Activated T-cell treated with anti-CD3 and anti-CD28 coated beads, Interleukin-2, amount 50 U/mL, for 72 hours (primary cell): ENCODE measurements around the gene ZSCAN21. TPM values are rescaled to one million over a fixed set of nuclear protein-coding genes. Genes with fewer than 3 reads are reported as not detected.
A peak's percentile ranks its signal among the peaks of the same experiment; 100 is the strongest.

ENCODE experiments used
- ATAC-seq, 2 donors: fragments of 150-1000 bp; cut with Tn5 transposase; replicated peaks in 1 of 2; 2 replicates each; pipeline ENCODE4 v1.10.0; 2021; ENCODE audit warnings: moderate library complexity in 2 of 2, mild to moderate bottlenecking in 1 of 2
- DNase-seq, 2 donors: peaks; one replicate each; pipeline ENCODE4 v3.0.0; 2021 to 2022; ENCODE audit warnings: mixed read lengths in 1 of 2
- H3K27ac Mint-ChIP-seq: one replicate; pipeline ENCODE4 v1.8.0; 2022; ENCODE audit warnings: mild to moderate bottlenecking, moderate library complexity, mixed read lengths
- H3K27me3 Mint-ChIP-seq: one replicate; pipeline ENCODE4 v1.8.0; 2022; ENCODE audit warnings: low read depth, mixed read lengths
- H3K36me3 Mint-ChIP-seq, 2 donors: one replicate each; pipeline ENCODE4 v1.8.0; 2022; ENCODE audit warnings: mixed read lengths in 2 of 2, mild to moderate bottlenecking in 1 of 2; ENCODE audit not compliant: insufficient read depth in 2 of 2
- H3K4me1 Mint-ChIP-seq: one replicate; pipeline ENCODE4 v1.8.0; 2022; ENCODE audit warnings: low read depth, mixed read lengths
- H3K4me3 Mint-ChIP-seq, 2 donors: one replicate each; pipeline ENCODE4 v1.8.0; 2022; ENCODE audit warnings: mild to moderate bottlenecking in 2 of 2, mixed read lengths in 2 of 2, moderate library complexity in 2 of 2
- H3K9me3 Mint-ChIP-seq, 2 donors: one replicate each; pipeline ENCODE4 v1.8.0; 2022; ENCODE audit warnings: mixed read lengths in 2 of 2
- total RNA-seq, 2 donors: library from RNA; stranded (reverse); gene quantifications; one replicate each; pipeline ENCODE4 v1.2.3, GENCODE V29; 2022

Gene ZSCAN21
- total RNA-seq, 2 donors from 2014 or later = 8.4 to 12.4 TPM

DNA sequence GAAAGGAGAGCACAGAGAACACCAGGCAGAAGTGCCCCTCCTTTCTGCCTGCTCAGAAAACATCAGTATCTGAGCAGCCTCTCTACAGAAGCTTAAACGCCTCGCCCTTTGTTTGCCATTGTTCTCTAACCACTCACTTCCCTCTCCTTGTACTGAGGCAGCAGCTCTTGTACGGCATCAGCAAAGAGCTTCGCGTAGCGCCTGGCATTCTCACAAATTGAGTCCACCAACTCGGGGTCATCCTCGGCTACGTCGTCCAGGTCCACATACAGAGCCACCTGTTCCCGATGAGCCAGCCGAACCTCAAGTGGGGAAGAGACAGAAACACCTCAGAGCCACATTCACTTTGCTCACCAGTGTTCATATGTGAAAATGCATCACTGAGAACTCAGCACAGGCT, 49.9 kb downstream of the ZSCAN21 start:
- Mint-ChIP-seq H3K27ac (peak overlapping the region; percentile 93), H3K9me3 (no peaks in the 10 kb centered on the region), H3K4me3 (peak overlapping the region; percentile 94 to 99), H3K4me1 (peaks cover 61% of the 10 kb centered on the region), H3K36me3 (peaks cover 33 to 54% of the 10 kb centered on the region in 2 donors), H3K27me3 (no peaks in the 10 kb centered on the region)
- no peak for ATAC-seq
- no peak for DNase-seq

DNA sequence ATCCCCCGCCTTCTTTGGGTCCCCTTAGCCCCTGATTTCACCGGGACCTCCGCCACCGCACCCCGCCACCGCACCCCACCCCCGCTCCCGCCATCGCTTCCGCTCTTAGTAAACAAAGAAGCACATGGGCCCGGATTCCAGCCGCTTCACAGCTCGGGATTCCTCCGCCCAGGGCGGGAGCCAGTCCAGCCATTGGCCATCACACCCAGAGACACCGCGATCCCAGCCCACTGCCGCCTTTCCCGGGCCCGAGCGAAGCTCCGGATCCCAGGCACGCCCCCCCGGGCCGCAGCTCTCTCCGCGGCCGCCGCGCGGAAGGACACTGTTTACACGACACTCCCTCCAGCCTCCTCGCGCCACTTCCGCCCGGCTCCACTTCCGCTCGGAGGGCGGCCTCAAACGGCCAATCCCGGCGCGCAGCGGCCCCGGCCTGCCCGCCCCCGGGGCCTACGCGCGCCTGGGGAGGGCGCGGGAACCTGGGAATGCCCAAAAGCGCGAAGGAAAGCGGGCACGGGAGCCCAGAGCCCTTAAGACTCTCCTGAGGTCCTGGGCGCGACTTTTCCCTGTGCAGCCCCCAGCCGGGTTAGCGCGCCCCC, 50.9 kb downstream of the ZSCAN21 start:
- DNase-seq (peak; percentile 90 to 93), ATAC-seq (peak; percentile 80 to 81)
- Mint-ChIP-seq H3K4me1 (peaks cover 52% of the 10 kb centered on the region), H3K27me3 (no peaks in the 10 kb centered on the region), H3K9me3 (no peaks in the 10 kb centered on the region), H3K36me3 (peaks cover 33 to 46% of the 10 kb centered on the region in 2 donors), H3K4me3 (peak overlapping the region; percentile 94 to 99), H3K27ac (peak overlapping the region; percentile 93)

DNA sequence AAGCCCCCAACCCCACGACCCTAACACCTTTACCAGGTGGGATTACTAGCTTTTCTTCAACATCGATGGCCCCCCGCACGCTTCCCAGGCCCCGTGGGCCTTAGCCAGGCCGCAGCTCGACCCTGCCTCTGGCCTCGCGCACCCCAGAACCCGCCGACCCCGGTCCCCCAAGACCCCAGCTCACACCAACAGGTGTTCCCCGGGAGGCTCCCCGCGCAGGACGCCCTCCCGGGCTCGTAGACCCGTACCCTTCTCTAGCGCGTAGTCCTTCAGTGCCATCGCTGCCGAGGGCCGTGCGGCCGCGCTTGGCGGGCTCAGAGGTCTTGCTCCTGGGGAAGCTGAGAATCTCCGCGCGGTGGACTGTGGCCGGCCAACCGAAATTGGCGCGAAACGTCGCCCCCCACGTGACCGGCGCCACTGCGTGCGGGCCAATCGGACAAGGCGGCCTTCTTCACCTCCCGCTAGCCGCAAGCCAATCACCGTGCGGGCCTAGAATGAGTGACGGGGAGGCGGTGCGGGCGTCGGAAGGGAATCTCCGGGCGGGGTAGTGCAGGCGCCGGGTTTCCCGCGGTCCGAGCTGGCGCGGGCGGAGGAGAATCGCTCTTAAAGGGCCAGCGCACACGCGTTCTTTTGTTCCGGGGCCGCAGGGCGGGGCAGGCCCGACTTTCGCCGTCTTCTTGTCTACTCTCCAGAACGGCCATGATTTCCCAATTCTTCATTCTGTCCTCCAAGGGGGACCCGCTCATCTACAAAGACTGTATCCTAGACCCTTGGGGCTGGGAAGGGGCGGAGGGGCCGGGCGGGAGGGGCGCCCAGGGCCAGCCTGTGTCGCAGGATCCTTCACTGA, 51.7 kb downstream of the ZSCAN21 start, which contains the start of the genes AP4M1 and MCM7:
TSS of gene AP4M1 (plus strand) at position 628 of the 847 bp plus-strand sequence. CDS start at position 700, 72 bp downstream.
TSS of gene MCM7 (minus strand) at position 382 of the 847 bp plus-strand sequence. CDS start at position 279, 103 bp downstream.
- peaks cover 45% of the 10 kb centered on the region for H3K4me1 Mint-ChIP-seq
- peak within 1 kb of the TSS; percentile 98 for H3K27ac Mint-ChIP-seq
- peak within 1 kb of the TSS; percentile 94 to 99 for H3K4me3 Mint-ChIP-seq
- H3K36me3 Mint-ChIP-seq = peaks cover 33 to 44% of the 10 kb centered on the region in 2 donors
- DNase-seq (peak; percentile 98 to 99), ATAC-seq (peak; percentile 89 to 91)
- no peaks in the 10 kb centered on the region for H3K27me3 Mint-ChIP-seq
- no peaks in the 10 kb centered on the region for H3K9me3 Mint-ChIP-seq

DNA sequence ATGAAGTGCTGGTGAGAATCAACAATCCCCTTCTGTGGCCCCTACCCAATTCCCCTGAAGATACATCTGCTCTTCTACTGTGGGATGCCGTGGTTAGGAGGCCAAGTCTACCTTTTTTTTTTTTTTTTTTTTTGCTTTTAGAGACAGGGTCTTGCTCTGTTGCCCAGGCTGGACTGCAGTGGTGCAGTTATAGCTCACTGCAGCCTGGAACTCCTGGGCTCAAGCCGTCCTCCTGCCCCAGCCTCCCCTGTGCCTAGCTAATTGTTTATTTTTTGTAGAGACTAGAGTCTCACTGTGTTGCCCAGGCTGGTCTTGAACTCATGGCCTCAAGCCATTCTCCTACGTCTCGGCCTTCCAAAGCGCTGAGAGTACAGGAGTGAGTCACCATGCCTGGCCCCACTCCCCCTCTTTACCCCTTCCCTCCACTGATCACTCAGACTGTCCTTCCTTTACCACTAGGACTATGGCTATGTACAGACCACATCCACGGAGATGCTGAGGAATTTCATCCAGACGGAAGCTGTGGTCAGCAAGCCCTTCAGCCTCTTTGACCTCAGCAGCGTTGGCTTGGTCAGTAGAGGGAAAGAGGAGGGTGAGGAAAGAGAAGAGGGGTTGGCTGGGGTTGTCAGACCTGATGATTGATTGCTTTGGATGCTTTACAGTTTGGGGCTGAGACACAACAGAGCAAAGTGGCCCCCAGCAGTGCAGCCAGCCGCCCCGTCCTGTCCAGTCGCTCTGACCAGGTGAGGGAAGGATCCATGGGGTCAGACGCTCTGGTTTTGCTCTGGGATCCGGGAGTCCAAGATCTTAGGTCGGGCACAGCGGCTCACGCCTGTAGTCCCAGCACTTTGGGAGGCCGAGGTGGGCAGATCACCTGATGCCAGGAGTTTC, 53.6 kb downstream of the ZSCAN21 start:
- ATAC-seq = no peak
- DNase-seq = no peak
- peak overlapping the region; percentile 65 for H3K27ac Mint-ChIP-seq
- H3K27me3 Mint-ChIP-seq = no peaks in the 10 kb centered on the region
- H3K36me3 Mint-ChIP-seq = peaks cover 22 to 27% of the 10 kb centered on the region in 2 donors
- H3K4me1 Mint-ChIP-seq = peaks cover 32% of the 10 kb centered on the region
- H3K9me3 Mint-ChIP-seq = no peaks in the 10 kb centered on the region
- peak overlapping the region; percentile 77 to 94 for H3K4me3 Mint-ChIP-seq

DNA sequence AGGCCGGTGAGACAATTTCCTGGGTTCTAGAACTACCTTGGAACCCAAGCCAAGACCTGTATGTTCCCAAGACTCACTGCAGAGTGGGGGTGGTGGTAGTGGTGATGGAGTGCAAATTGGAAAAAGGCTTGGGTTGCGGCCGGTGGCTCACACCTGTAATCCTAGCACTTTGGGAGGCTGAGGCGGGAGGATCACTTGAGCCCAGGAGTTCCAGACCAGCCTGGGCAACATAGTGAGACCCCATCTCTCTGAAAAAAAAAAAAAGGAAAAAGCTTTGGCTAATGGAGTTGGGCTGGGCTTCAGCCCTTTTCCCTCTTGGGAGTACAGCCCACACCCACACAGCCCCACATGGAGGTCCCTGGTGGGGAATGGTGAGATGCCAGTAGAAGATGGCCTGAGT, 56.0 kb downstream of the ZSCAN21 start:
- no peak overlapping the region for H3K4me3 Mint-ChIP-seq
- DNase-seq = no peak
- peaks cover 7 to 10% of the 10 kb centered on the region in 2 donors for H3K36me3 Mint-ChIP-seq
- peaks cover 12% of the 10 kb centered on the region for H3K4me1 Mint-ChIP-seq
- H3K9me3 Mint-ChIP-seq = no peaks in the 10 kb centered on the region
- H3K27ac Mint-ChIP-seq = no peak overlapping the region
- no peak for ATAC-seq
- H3K27me3 Mint-ChIP-seq = no peaks in the 10 kb centered on the region

DNA sequence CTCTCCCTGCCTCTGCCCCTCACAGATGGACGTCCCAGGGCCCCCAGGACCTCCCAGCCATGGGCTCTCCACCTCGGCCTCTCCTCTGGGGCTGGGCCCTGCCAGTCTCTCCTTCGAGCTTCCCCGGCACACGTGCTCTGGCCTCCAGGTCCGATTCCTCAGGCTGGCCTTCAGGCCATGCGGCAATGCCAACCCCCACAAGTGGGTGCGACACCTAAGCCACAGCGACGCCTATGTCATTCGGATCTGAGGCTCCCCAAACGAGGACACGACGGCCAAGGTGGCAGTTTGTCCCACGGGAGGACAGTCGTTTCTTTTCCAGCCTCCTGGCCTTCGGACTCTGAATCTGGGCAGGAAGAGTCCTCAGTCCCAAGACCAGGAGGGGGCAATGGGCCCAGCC, 57.1 kb downstream of the ZSCAN21 start:
- ATAC-seq = no peak
- no peak overlapping the region for H3K4me3 Mint-ChIP-seq
- no peaks in the 10 kb centered on the region for H3K27me3 Mint-ChIP-seq
- H3K36me3 Mint-ChIP-seq = peaks cover 6 to 8% of the 10 kb centered on the region in 2 donors
- DNase-seq = no peak
- peaks cover 12% of the 10 kb centered on the region for H3K4me1 Mint-ChIP-seq
- no peak overlapping the region for H3K27ac Mint-ChIP-seq
- H3K9me3 Mint-ChIP-seq = no peaks in the 10 kb centered on the region

DNA sequence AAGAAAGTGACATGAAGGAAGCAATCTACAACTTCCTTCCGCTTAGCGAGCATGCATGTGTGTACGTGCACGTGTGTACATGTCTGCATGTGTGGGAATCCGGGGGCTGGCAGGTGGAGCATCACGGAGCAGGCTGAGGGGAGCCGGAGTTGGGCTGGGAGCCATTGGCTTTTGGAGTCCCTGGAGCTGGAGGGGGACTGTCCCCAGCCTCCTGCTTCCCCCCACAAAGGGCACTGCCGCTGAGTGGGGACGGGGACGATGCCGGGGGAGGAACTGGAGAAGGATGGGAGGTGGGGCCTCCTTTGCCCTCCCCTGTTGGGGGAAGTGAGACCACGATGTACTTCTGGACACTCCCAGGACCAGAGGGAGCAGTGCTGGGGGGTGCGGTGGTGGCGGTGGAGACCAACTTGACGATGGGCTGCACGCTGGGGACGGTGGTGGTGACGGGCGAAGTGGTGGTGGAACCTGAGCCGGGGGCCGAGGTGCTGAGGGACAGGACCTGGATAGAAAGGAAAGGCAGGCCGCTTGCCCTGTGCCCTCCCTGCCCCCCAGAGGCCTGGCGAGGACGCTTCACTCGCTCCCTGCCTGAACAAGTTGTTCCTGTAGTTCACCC, 57.7 kb downstream of the ZSCAN21 start:
- ATAC-seq (no peak), DNase-seq (no peak)
- Mint-ChIP-seq H3K4me3 (no peak overlapping the region), H3K9me3 (no peaks in the 10 kb centered on the region), H3K27me3 (no peaks in the 10 kb centered on the region), H3K4me1 (peaks cover 11% of the 10 kb centered on the region), H3K27ac (no peak overlapping the region), H3K36me3 (peaks cover 6 to 8% of the 10 kb centered on the region in 2 donors)

DNA sequence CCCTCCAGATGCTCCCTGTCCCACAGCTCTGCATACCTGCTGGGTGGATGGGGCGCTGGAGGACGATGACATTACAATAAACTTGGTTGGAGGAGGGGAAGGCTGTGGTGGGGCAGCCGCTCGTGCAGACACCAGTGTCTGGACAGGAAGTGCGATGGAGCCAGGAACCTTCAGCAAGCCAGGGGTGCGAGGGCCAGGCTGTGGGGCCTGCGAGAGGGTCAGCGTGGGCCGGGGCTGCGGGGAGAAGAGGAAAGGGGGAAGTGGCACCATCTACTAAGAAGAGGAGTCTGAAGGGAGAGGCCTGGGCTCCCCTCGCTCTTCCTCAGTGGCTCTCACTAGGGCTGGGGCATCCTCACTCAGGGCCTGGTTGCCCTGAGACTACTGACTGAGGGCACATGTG, 58.3 kb downstream of the ZSCAN21 start:
- Mint-ChIP-seq H3K4me3 (no peak overlapping the region), H3K27ac (no peak overlapping the region), H3K36me3 (peaks cover 8 to 11% of the 10 kb centered on the region in 2 donors), H3K9me3 (no peaks in the 10 kb centered on the region), H3K4me1 (peaks cover 4% of the 10 kb centered on the region), H3K27me3 (no peaks in the 10 kb centered on the region)
- DNase-seq (no peak), ATAC-seq (no peak)

DNA sequence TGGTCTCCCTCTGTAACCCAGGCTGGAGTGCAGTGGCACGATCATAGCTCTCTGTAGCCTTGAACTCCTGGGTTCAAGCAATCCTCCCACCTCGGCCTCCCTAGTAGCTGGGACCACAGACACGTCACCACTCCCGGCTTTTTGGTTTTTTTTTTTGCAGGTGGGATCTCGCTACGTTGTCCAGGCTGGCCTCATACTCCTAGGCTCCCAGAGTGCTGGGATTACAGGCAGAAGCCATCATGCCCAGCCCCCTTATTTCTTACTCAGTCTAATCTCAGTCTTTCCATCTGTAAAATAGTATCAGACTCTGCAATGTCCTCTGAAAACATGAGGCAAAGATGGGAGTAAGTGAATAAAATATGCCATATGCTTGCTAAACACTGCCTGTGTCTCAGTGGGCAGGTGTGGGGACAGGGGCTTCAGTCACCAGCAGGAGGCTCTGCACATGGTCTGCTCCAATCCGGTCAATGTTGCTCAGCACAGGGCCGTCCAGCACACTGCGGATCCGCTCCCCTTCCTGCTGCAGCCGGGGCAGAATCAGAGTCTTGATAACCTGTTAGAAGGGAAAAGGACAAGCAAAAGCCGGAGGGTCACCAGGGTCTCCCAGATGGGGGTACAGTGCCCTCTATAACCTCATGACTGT, 60.1 kb downstream of the ZSCAN21 start:
- no peak for DNase-seq
- Mint-ChIP-seq H3K27ac (no peak overlapping the region), H3K4me3 (no peak overlapping the region), H3K4me1 (no peaks in the 10 kb centered on the region), H3K27me3 (no peaks in the 10 kb centered on the region), H3K9me3 (no peaks in the 10 kb centered on the region), H3K36me3 (peaks cover 6 to 11% of the 10 kb centered on the region in 2 donors)
- no peak for ATAC-seq

DNA sequence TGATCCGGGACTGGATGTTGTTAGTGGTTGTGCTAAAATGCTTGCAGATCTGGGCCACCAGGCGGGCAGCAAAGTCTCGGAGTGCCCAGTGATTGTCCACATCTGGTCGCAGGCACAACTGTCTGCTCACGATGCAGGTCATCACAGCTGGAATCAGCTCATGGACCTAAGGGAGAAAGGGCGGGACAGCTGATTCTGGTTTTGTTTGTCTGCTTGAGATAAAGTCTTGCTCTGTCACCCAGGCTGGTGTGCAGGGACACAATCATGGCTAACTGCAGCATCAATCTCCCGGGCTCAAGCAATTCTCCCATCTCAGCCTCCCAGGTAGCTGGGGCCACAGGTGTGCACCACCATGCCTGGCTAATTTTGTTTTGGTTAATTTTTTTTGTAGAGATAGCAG, 61.6 kb downstream of the ZSCAN21 start:
- peaks cover 5 to 8% of the 10 kb centered on the region in 2 donors for H3K36me3 Mint-ChIP-seq

DNA sequence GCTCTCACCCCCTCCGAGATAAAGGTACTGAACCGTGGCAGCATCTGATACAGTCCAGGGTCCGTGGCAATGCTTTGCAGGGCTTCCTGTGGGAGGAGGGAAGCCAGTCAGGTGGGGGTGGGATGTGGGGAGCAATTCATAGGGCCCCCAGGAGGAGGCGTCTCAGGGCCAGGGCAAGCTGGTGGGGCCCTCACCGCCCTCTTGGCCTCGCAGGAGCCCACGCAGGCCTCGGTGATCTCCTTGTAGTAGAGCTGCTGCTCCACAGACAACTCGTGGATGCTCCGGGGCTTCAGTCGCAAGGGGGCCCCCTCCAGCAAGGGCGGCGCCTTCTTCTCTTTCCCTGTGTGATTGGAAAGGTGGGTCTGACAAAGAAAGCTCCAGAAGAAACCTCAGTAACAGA, 62.3 kb downstream of the ZSCAN21 start:
- peaks cover 4 to 8% of the 10 kb centered on the region in 2 donors for H3K36me3 Mint-ChIP-seq
- no peak overlapping the region for H3K27ac Mint-ChIP-seq
- no peaks in the 10 kb centered on the region for H3K9me3 Mint-ChIP-seq
- no peak for ATAC-seq
- H3K27me3 Mint-ChIP-seq = no peaks in the 10 kb centered on the region
- H3K4me3 Mint-ChIP-seq = no peak overlapping the region
- no peak for DNase-seq
- no peaks in the 10 kb centered on the region for H3K4me1 Mint-ChIP-seq

More for the DNA sequence above, 61.6 kb downstream of the ZSCAN21 start:
- no peak overlapping the region for H3K4me3 Mint-ChIP-seq
- no peak overlapping the region for H3K27ac Mint-ChIP-seq
- no peak for DNase-seq
- H3K4me1 Mint-ChIP-seq = no peaks in the 10 kb centered on the region
- no peaks in the 10 kb centered on the region for H3K27me3 Mint-ChIP-seq
- no peak for ATAC-seq
- no peaks in the 10 kb centered on the region for H3K9me3 Mint-ChIP-seq
